Right atrium auricular region (tissue), 2 donors: ENCODE data around the gene PTGES. TPM values are rescaled to one million over a fixed set of nuclear protein-coding genes. Genes with fewer than 3 reads are reported as not detected.

Source experiments
- DNase-seq: peaks from one replicate; pipeline ENCODE4 v3.0.0-alpha.2; 2019; ENCODE audit warnings: low spot score
- H3K27ac ChIP-seq, 2 donors: fragments of 200-600 bp; sonication (generic); 1 replicate in 1 of 2; 2 replicates in 1 of 2; pipeline ENCODE4 v1.5.1; 2016 to 2019
- H3K27me3 ChIP-seq, 2 donors: fragments of 200-600 bp; sonication (generic); one replicate each; pipeline versions ENCODE4 v1.5.1 to v1.6.0; 2017 to 2019
- H3K36me3 ChIP-seq: fragments of 200-600 bp; sonication (generic); one replicate; pipeline ENCODE4 v1.5.1; 2016
- H3K4me1 ChIP-seq, 2 donors: fragments of 200-600 bp; sonication (generic); one replicate each; pipeline versions ENCODE4 v1.5.1 to v1.6.0; 2017 to 2019
- H3K4me3 ChIP-seq, 2 donors: fragments of 200-600 bp; sonication (generic); 1 replicate in 1 of 2; 2 replicates in 1 of 2; pipeline ENCODE4 v1.5.1; 2017 to 2019; ENCODE audit warnings: mild to moderate bottlenecking in 1 of 2, moderate library complexity in 1 of 2
- H3K9me3 ChIP-seq, 2 donors: fragments of 200-600 bp; sonication (generic); one replicate each; pipeline ENCODE4 v1.5.1; 2019
- total RNA-seq, 2 donors: library from RNA; depleted of rRNA; stranded (reverse); fragments of >200 nt; gene quantifications; one replicate each; pipeline ENCODE4 v1.1.0, GENCODE V29; 2016
- TF ChIP-seq, protein P1 (sequence below), 2 donors: fragments of 200-600 bp; sonication (generic); IDR thresholded peaks; one replicate each; pipeline ENCODE4 v1.5.1; 2019; ENCODE audit warnings: antibody characterized with exemption in 2 of 2

Gene PTGES
- total RNA-seq, 2 donors from 2014 or later = 1.1 to 2.6 TPM

DNA sequence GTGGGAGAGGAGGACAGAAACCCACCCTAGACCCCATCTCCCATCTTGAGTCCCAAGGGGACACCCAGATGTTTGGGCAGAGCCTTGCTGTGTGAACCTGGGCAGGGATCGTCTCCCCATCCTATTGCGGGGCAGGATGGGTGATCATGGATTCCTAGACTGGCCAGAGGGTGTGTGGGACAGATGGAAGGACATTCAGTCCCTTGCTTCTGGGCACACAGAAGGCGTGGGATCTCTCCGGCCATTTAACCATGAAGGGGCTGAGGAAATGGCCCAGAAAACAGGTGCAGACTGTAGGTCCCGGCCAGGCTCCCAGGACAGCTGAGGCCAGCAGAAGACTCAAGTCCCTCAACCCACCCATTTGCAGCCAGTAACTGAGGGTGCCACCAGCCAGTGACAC lies 29.9 kb downstream of the PTGES start:
- peaks cover 0 to 16% of the 10 kb centered on the region in 2 donors for H3K4me1 ChIP-seq

DNA sequence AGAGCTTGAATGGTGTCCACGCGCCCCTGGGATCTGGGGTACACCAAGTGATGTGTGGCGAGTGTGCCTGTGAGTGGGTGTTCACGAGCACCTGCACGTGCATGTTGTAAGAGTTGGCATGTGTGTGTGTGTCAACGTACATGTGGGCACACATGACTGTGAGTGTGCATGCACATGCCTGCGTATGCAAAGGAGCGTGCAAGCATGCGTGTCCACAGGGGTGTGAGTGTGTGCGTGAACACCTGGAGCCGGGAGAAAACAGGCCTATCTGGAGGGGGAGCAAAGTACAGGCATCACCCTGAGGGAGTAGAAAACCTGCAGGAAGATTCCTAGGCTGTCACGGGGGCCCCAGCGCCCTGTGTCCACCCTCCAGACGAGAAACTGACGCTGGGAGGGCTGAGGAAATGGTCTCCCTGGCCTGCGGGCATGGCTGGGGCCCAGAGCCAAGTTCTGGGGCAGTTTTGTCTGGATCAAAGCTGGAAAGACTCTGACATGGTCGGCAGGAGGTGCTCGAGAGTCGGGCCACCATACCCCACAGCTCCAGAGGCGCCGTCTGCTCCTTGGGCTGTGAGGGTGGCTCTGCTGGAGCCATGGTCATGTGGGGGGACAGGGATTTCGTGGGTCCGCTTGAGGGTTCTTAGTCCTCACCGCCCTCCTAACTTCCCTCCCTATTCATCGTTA lies 31.8 kb downstream of the PTGES start:
- Histone ChIP-seq H3K36me3 (no peaks in the 10 kb centered on the region), H3K4me3 (no peak overlapping the region), H3K4me1 (peaks cover 0 to 7% of the 10 kb centered on the region in 2 donors), H3K27me3 (no peaks in the 10 kb centered on the region), H3K27ac (no peak overlapping the region), H3K9me3 (no peaks in the 10 kb centered on the region)
- TF ChIP-seq, protein P1, sequence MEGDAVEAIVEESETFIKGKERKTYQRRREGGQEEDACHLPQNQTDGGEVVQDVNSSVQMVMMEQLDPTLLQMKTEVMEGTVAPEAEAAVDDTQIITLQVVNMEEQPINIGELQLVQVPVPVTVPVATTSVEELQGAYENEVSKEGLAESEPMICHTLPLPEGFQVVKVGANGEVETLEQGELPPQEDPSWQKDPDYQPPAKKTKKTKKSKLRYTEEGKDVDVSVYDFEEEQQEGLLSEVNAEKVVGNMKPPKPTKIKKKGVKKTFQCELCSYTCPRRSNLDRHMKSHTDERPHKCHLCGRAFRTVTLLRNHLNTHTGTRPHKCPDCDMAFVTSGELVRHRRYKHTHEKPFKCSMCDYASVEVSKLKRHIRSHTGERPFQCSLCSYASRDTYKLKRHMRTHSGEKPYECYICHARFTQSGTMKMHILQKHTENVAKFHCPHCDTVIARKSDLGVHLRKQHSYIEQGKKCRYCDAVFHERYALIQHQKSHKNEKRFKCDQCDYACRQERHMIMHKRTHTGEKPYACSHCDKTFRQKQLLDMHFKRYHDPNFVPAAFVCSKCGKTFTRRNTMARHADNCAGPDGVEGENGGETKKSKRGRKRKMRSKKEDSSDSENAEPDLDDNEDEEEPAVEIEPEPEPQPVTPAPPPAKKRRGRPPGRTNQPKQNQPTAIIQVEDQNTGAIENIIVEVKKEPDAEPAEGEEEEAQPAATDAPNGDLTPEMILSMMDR (IDR thresholded peaks at IDR 0.05) = no peak
- DNase-seq = no peak

More for the DNA sequence above, 29.9 kb downstream of the PTGES start:
- Histone ChIP-seq H3K36me3 (no peaks in the 10 kb centered on the region), H3K27me3 (no peaks in the 10 kb centered on the region), H3K27ac (no peak overlapping the region), H3K4me3 (no peak overlapping the region), H3K9me3 (no peaks in the 10 kb centered on the region)
- TF ChIP-seq, protein P1 (IDR thresholded peaks at IDR 0.05) = no peak
- DNase-seq = no peak

DNA sequence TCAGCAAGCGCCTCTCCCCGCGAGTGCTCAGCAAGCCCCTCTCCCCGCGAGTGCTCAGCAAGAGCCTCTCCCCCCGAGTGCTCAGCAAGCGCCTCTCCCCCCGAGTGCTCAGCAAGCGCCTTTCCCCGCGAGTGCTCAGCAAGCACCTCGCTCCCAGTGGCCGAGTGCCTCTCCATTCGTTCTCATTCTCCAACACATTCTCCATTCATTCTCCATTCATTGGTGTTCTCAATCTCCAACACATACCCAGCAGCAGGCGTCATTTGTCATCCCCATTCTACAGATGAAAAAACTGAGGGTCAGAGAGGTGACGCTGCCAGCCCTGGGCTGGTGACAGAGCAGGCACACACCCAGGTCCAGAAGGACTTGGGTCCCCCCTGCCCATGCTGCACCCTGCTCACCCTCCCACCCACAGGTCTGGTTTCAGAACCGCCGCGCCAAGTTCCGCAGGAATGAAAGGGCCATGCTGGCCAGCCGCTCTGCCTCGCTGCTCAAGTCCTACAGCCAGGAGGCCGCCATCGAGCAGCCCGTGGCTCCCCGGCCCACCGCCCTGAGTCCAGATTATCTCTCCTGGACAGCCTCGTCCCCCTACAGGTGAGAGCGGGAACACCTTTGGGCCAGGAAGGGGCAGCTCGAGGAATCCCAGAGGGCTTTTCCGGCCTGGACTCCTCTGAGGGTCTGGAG lies 32.5 kb downstream of the PTGES start:
- no peak for DNase-seq
- H3K9me3 ChIP-seq = no peaks in the 10 kb centered on the region
- H3K27ac ChIP-seq = no peak overlapping the region
- no peaks in the 10 kb centered on the region for H3K4me1 ChIP-seq
- TF ChIP-seq, protein P1 (IDR thresholded peaks at IDR 0.05) = no peak
- H3K27me3 ChIP-seq = no peaks in the 10 kb centered on the region
- H3K4me3 ChIP-seq = no peak overlapping the region
- H3K36me3 ChIP-seq = no peaks in the 10 kb centered on the region

DNA sequence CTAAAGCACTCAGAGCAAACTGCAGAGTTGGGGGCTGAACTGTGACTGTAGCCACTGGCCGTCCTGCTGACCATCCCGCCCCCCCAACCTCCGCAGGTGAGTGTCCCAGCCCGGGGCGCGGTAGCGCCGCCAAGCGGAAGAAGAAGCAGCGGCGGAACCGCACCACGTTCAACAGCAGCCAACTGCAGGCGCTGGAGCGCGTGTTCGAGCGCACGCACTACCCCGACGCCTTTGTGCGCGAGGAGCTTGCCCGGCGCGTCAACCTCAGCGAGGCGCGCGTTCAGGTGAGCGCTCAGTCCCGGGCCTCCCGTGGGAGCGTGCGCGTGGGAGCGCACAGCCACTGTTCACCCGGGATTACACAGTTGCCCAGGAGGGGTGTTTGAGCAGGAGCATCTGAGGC lies 33.7 kb downstream of the PTGES start:
- TF ChIP-seq, protein P1 (IDR thresholded peaks at IDR 0.05) = no peak
- Histone ChIP-seq H3K27ac (no peak overlapping the region), H3K4me1 (no peaks in the 10 kb centered on the region), H3K27me3 (no peaks in the 10 kb centered on the region), H3K36me3 (no peaks in the 10 kb centered on the region), H3K4me3 (no peak overlapping the region), H3K9me3 (no peaks in the 10 kb centered on the region)
- DNase-seq = no peak

GRCh38 chr9:129718647-129719046 lies 34.2 kb downstream of the PTGES start:
- TF ChIP-seq, protein P1 (IDR thresholded peaks at IDR 0.05) = no peak
- H3K4me1 ChIP-seq = no peaks in the 10 kb centered on the region

More at GRCh38 chr9:129718647-129719046, 34.2 kb downstream of the PTGES start:
- Histone ChIP-seq H3K4me3 (no peak overlapping the region), H3K36me3 (no peaks in the 10 kb centered on the region), H3K9me3 (no peaks in the 10 kb centered on the region), H3K27ac (no peak overlapping the region), H3K27me3 (no peaks in the 10 kb centered on the region)
- DNase-seq = no peak
